GM23248 (cell line): ENCODE data around the gene NEMF.
"Not testable (repeated sequence)": the region's sequence is repeated elsewhere in the genome, so short reads cannot be mapped to it uniquely, and the experiment has no call there.

ENCODE experiments used
- EZH2 ChIP-seq: fragments of 200-600 bp; sonication (generic); IDR thresholded peaks from 2 replicates; pipeline ENCODE4 v1.6.1; 2018; ENCODE audit warnings: antibody characterized with exemption, mild to moderate bottlenecking; ENCODE audit not compliant: insufficient read depth, poor library complexity, severe bottlenecking
- EZH2phosphoT487 ChIP-seq: fragments of 200-600 bp; sonication (generic); IDR thresholded peaks from 2 replicates; pipeline ENCODE4 v1.6.1; 2018; ENCODE audit warnings: antibody characterized with exemption, moderate library complexity, mild to moderate bottlenecking, low read depth; ENCODE audit not compliant: insufficient read depth

- TF ChIP-seq EZH2, EZH2phosphoT487: not testable (repeated sequence)
Observed at GRCh38 chr14:49771691-49772090, 80.9 kb downstream of the NEMF start.
